K562 (cell line): Measurements from ENCODE around the gene SMARCA4. TPM values are rescaled to one million over a fixed set of nuclear protein-coding genes. Genes with fewer than 3 reads are reported as not detected.

Experiments used
- ATF1 ChIP-seq, 2 experiments: fragments of 450-650 bp in 1 of 2; IDR thresholded peaks; 2 replicates each; pipeline ENCODE4 v1.6.1; 2016; ENCODE audit warnings: missing compliant biosample characterization in 1 of 2, missing genetic modification characterization in 1 of 2
- BACH1 ChIP-seq: fragments of 200-800 bp; sonication (Bioruptor generic); IDR thresholded peaks from 2 replicates; pipeline ENCODE4 v1.6.1; 2016; ENCODE audit warnings: missing genetic modification characterization, missing compliant biosample characterization
- DACH1 ChIP-seq: fragments of 450-650 bp; IDR thresholded peaks from 2 replicates; pipeline ENCODE4 v1.6.1; 2018; ENCODE audit not compliant: partially characterized antibody
- MTA3 ChIP-seq: fragments of 450-650 bp; formaldehyde crosslinking; IDR thresholded peaks from 2 replicates; pipeline ENCODE4 v1.6.1; 2017; ENCODE audit warnings: mild to moderate bottlenecking, borderline replicate concordance
- MYC ChIP-seq, 2 experiments: fragments of 250-450 bp in 1 of 2; sonication (Bioruptor Pico) in 1 of 2; IDR thresholded peaks; 2 replicates each; pipeline versions ENCODE4 v1.5.1 to v1.6.1; 2012 to 2021; ENCODE audit warnings: low read depth in 2 of 2, borderline replicate concordance in 1 of 2, improper control_type of control experiment in 1 of 2, low read length in 1 of 2, mild to moderate bottlenecking in 1 of 2, moderate library complexity in 1 of 2
- NFATC3 ChIP-seq: fragments of 450-650 bp; IDR thresholded peaks from 2 replicates; pipeline ENCODE4 v1.6.1; 2017; ENCODE audit warnings: mild to moderate bottlenecking
- SAP30 ChIP-seq: fragments of 200-600 bp; sonication (generic); IDR thresholded peaks from 2 replicates; pipeline ENCODE4 v1.6.1; 2012; ENCODE audit warnings: borderline replicate concordance, low read depth, mild to moderate bottlenecking, moderate library complexity, low read length, control low read depth, inconsistent platforms; ENCODE audit not compliant: insufficient read depth, poor library complexity, severe bottlenecking
- TAF15 ChIP-seq: fragments of 200-400 bp; formaldehyde crosslinking; IDR thresholded peaks from 2 replicates; pipeline ENCODE4 v1.6.1; 2017; ENCODE audit warnings: mild to moderate bottlenecking, low read depth, low read length, moderate library complexity
- TGIF2 ChIP-seq: sonication (generic); formaldehyde crosslinking; IDR thresholded peaks from 2 replicates; pipeline ENCODE4 v1.8.1; 2022; ENCODE audit warnings: mild to moderate bottlenecking, missing genetic modification reagents, moderate library complexity
- ZNF766 ChIP-seq: fragments of 200-800 bp; sonication (Bioruptor generic); conservative IDR thresholded peaks from 2 replicates; pipeline ENCODE4 v1.6.1; 2016; ENCODE audit warnings: missing genetic modification characterization, missing compliant biosample characterization
- polyA plus RNA-seq, 8 experiments: library from polyadenylated mRNA; depleted of rRNA in 4 of 8; stranded (reverse) in 5 of 8; unstranded in 3 of 8; fragments of >200 nt; fragmentation: Nextera tagmentation in 2 of 8; fragmentation: Illumina TruSeq in 1 of 8; extraction: Ambion mirVana in 2 of 8; extraction: Trizol in 1 of 8; gene quantifications; 2 replicates each; pipeline versions ENCODE4 v1.2.1 to v1.2.3, GENCODE V29; 2011 to 2014; ENCODE audit warnings: inconsistent platforms in 1 of 8, missing spikeins in 1 of 8
- total RNA-seq, 7 experiments: library from RNA; depleted of rRNA in 6 of 7; stranded (reverse); fragments of >200 nt in 6 of 7; fragmentation: Illumina TruSeq in 2 of 7; extraction: Trizol in 2 of 7; gene quantifications; 2 replicates each; pipeline versions ENCODE4 v1.2.1 to v1.2.3, GENCODE V29; 2011 to 2021; ENCODE audit warnings: low replicate concordance in 1 of 7
- TF ChIP-seq, protein P1 (sequence below): fragments of 200-800 bp; sonication (Bioruptor generic); IDR thresholded peaks from 2 replicates; pipeline ENCODE4 v1.6.1; 2017; ENCODE audit warnings: missing genetic modification characterization, missing compliant biosample characterization
- TF ChIP-seq, protein P2 (sequence below): fragments of 450-650 bp; IDR thresholded peaks from 2 replicates; pipeline ENCODE4 v1.7.1; 2018; ENCODE audit warnings: mild to moderate bottlenecking, low read depth; ENCODE audit not compliant: partially characterized antibody
- TF ChIP-seq, protein P3 (sequence below): fragments of 450-650 bp; IDR thresholded peaks from 2 replicates; pipeline ENCODE4 v1.6.1; 2016; ENCODE audit warnings: borderline replicate concordance
- TF ChIP-seq, protein P4 (sequence below): sonication (generic); formaldehyde crosslinking; IDR thresholded peaks from 2 replicates; pipeline ENCODE4 v1.8.0; 2022; ENCODE audit warnings: missing genetic modification reagents, mild to moderate bottlenecking, moderate library complexity, borderline replicate concordance
- TF ChIP-seq, protein P5 (sequence below): fragments of 450-650 bp; IDR thresholded peaks from 2 replicates; pipeline ENCODE4 v1.6.1; 2016; ENCODE audit warnings: mild to moderate bottlenecking

The SMARCA4 gene
- total and polyA plus RNA-seq, 9 of the 15 experiments (the other 6 are each of a cell fraction or from before 2014, with no cell fraction given), result 19.3 to 207 (median 52.1) TPM

DNA sequence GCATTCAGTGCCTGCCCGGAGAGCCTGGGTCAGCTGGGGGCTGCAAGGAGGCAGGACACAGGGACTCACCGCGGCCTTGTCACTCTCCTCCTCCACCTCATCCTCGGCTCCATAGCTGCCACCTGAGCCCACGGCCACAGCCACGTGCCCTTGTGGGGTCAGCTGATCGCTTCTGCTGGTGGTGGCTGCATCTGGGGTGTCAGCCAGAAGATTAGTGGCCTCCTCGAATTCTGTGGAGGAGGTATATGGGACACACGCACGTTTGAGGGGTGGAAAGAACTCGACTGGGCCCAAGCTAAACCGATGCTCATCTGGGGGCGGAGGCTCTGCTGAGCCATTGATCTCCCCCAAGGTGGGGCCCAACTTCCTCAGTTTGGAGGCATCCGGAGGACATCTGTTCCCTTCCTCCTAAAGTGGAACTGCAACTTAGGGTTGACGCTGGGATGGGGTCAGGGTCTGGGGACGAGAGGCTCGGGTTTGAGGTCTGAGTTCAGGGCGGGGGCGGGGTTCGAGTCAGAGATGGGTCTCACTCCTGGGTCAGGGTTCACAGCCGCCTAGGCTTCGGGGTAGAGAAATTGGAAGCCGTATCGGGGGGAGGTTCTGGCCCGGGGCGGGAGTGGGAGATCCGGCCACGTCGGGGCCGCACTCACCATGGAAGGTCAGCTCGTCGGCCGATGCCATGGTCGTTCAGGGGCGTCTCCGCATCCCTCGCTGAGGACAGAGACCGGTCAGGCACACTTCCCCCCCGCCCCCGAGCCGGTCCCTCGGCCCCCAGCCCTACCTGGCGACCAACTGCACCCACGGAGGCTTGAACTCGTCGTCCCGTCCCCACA lies 32.9 kb upstream of the SMARCA4 start (continued):
- TF ChIP-seq, protein P1, sequence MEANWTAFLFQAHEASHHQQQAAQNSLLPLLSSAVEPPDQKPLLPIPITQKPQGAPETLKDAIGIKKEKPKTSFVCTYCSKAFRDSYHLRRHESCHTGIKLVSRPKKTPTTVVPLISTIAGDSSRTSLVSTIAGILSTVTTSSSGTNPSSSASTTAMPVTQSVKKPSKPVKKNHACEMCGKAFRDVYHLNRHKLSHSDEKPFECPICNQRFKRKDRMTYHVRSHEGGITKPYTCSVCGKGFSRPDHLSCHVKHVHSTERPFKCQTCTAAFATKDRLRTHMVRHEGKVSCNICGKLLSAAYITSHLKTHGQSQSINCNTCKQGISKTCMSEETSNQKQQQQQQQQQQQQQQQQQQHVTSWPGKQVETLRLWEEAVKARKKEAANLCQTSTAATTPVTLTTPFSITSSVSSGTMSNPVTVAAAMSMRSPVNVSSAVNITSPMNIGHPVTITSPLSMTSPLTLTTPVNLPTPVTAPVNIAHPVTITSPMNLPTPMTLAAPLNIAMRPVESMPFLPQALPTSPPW (CRISPR knock-in tag), result peak; percentile 76; the same call in 1 of the 2 replicates
- TF ChIP-seq DACH1 (peak; percentile 17), SAP30 (peak; percentile 41), TAF15 (no peak), MTA3 (no peak), TGIF2 (CRISPR knock-in tag) (no peak), MYC (IDR thresholded peaks at IDR 0.05; ENCODE audit: low read depth, low read length) (peak; percentile 39; the same call in 1 of the 2 replicates), MYC (CRISPR knock-in tag; IDR thresholded peaks at IDR 0.05; ENCODE audit: borderline replicate concordance, low read depth) (no peak), BACH1 (tag) (no peak), NFATC3 (no peak), ATF1 (CRISPR knock-in tag; IDR thresholded peaks at IDR 0.05) (no peak), ATF1 (tag; IDR thresholded peaks at IDR 0.05) (no peak), ZNF766 (CRISPR knock-in tag) (0 out of 2 replicates have a peak, but pooled peaks have one; percentile 7)
- TF ChIP-seq, protein P2, sequence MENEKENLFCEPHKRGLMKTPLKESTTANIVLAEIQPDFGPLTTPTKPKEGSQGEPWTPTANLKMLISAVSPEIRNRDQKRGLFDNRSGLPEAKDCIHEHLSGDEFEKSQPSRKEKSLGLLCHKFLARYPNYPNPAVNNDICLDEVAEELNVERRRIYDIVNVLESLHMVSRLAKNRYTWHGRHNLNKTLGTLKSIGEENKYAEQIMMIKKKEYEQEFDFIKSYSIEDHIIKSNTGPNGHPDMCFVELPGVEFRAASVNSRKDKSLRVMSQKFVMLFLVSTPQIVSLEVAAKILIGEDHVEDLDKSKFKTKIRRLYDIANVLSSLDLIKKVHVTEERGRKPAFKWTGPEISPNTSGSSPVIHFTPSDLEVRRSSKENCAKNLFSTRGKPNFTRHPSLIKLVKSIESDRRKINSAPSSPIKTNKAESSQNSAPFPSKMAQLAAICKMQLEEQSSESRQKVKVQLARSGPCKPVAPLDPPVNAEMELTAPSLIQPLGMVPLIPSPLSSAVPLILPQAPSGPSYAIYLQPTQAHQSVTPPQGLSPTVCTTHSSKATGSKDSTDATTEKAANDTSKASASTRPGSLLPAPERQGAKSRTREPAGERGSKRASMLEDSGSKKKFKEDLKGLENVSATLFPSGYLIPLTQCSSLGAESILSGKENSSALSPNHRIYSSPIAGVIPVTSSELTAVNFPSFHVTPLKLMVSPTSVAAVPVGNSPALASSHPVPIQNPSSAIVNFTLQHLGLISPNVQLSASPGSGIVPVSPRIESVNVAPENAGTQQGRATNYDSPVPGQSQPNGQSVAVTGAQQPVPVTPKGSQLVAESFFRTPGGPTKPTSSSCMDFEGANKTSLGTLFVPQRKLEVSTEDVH, result no peak
- TF ChIP-seq, protein P3, sequence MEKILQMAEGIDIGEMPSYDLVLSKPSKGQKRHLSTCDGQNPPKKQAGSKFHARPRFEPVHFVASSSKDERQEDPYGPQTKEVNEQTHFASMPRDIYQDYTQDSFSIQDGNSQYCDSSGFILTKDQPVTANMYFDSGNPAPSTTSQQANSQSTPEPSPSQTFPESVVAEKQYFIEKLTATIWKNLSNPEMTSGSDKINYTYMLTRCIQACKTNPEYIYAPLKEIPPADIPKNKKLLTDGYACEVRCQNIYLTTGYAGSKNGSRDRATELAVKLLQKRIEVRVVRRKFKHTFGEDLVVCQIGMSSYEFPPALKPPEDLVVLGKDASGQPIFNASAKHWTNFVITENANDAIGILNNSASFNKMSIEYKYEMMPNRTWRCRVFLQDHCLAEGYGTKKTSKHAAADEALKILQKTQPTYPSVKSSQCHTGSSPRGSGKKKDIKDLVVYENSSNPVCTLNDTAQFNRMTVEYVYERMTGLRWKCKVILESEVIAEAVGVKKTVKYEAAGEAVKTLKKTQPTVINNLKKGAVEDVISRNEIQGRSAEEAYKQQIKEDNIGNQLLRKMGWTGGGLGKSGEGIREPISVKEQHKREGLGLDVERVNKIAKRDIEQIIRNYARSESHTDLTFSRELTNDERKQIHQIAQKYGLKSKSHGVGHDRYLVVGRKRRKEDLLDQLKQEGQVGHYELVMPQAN, result peak; percentile 69
- TF ChIP-seq, protein P4, sequence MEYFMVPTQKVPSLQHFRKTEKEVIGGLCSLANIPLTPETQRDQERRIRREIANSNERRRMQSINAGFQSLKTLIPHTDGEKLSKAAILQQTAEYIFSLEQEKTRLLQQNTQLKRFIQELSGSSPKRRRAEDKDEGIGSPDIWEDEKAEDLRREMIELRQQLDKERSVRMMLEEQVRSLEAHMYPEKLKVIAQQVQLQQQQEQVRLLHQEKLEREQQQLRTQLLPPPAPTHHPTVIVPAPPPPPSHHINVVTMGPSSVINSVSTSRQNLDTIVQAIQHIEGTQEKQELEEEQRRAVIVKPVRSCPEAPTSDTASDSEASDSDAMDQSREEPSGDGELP (CRISPR knock-in tag), result peak; percentile 82; the same call in 1 of the 2 replicates
- TF ChIP-seq, protein P5, sequence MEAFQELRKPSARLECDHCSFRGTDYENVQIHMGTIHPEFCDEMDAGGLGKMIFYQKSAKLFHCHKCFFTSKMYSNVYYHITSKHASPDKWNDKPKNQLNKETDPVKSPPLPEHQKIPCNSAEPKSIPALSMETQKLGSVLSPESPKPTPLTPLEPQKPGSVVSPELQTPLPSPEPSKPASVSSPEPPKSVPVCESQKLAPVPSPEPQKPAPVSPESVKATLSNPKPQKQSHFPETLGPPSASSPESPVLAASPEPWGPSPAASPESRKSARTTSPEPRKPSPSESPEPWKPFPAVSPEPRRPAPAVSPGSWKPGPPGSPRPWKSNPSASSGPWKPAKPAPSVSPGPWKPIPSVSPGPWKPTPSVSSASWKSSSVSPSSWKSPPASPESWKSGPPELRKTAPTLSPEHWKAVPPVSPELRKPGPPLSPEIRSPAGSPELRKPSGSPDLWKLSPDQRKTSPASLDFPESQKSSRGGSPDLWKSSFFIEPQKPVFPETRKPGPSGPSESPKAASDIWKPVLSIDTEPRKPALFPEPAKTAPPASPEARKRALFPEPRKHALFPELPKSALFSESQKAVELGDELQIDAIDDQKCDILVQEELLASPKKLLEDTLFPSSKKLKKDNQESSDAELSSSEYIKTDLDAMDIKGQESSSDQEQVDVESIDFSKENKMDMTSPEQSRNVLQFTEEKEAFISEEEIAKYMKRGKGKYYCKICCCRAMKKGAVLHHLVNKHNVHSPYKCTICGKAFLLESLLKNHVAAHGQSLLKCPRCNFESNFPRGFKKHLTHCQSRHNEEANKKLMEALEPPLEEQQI, result no peak
